Measurements from ENCODE around the gene RARS1.

DNA sequence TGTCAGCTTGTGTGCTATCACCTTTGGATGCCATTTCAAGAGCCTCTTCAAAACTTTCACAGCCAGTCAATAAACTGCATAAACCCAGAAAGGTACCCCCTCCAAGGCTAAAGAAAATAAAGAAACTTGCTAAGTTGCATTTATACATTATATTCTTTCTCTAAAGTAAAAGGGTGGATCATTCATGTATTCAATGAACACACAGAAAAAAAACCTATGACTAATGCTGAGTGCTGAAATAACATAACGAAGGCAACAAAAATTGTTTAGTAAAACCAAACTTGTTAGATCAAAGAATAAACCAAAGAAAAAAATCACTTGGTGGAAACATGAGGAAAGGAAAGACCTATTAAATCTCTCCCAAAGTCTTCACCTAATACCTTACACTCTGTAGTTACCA is 77.7 kb downstream of the RARS1 start:
- TF ChIP-seq CTCF (IDR thresholded peaks at IDR 0.05) (no peak), POLR2A (IDR thresholded peaks at IDR 0.05) (no peak)

All from gastroesophageal sphincter (tissue), 3 donors.